ENCODE data around the gene TMEM126B. TPM values are rescaled to one million over a fixed set of nuclear protein-coding genes. Genes with fewer than 3 reads are reported as not detected.
"Not testable (repeated sequence)": the region's sequence is repeated elsewhere in the genome, so short reads cannot be mapped to it uniquely, and the experiment has no call there.

The TMEM126B gene
- total RNA-seq, 3 donors from 2014 or later: 41.1 to 50.5 (median 47.0) TPM

GRCh38 chr11:85596886-85597285 lies 31.5 kb upstream of the TMEM126B start:
- no peaks in the 10 kb centered on the region for H3K36me3 ChIP-seq
- intact Hi-C loops (cut with DNase I; ENCODE audit: low total_unique reads): no loop called here

GRCh38 chr11:85599083-85599482 lies 29.3 kb upstream of the TMEM126B start:
- Histone ChIP-seq H3K27ac (no peak overlapping the region), H3K36me3 (no peaks in the 10 kb centered on the region), H3K4me3 (no peak overlapping the region), H3K9me3 (no peaks in the 10 kb centered on the region), H3K27me3 (no peaks in the 10 kb centered on the region), H3K4me1 (no peaks in the 10 kb centered on the region)
- TF ChIP-seq POLR2A (IDR thresholded peaks at IDR 0.05) (no peak), CTCF (IDR thresholded peaks at IDR 0.05) (no peak), POLR2AphosphoS5 (IDR thresholded peaks at IDR 0.05) (no peak)
- DNase-seq (ENCODE audit: low spot score in 2 of 2): no peak
- intact Hi-C loops (cut with DNase I; ENCODE audit: low total_unique reads): no loop called here

More at GRCh38 chr11:85596886-85597285, 31.5 kb upstream of the TMEM126B start:
- Histone ChIP-seq H3K27ac (no peak overlapping the region), H3K4me1 (no peaks in the 10 kb centered on the region), H3K27me3 (no peaks in the 10 kb centered on the region), H3K9me3 (no peaks in the 10 kb centered on the region), H3K4me3 (no peak overlapping the region)
- DNase-seq (ENCODE audit: low spot score in 2 of 2): no peak
- no peak for TF ChIP-seq POLR2AphosphoS5 (IDR thresholded peaks at IDR 0.05)

GRCh38 chr11:85602526-85603213 lies 25.7 kb upstream of the TMEM126B start:
- no peak for DNase-seq (ENCODE audit: low spot score in 2 of 2)
- TF ChIP-seq CTCF (IDR thresholded peaks at IDR 0.05) (no peak), POLR2AphosphoS5 (IDR thresholded peaks at IDR 0.05) (no peak)
- Histone ChIP-seq H3K9me3 (no peaks in the 10 kb centered on the region), H3K27me3 (no peaks in the 10 kb centered on the region), H3K4me3 (no peak overlapping the region), H3K27ac (no peak overlapping the region), H3K36me3 (no peaks in the 10 kb centered on the region), H3K4me1 (no peaks in the 10 kb centered on the region)
- intact Hi-C loops (cut with DNase I; ENCODE audit: low total_unique reads): no loop called here

- Histone ChIP-seq H3K27me3 (no peaks in the 10 kb centered on the region), H3K27ac (no peak overlapping the region), H3K4me1 (no peaks in the 10 kb centered on the region), H3K4me3 (no peak overlapping the region), H3K36me3 (no peaks in the 10 kb centered on the region), H3K9me3 (no peaks in the 10 kb centered on the region)
- intact Hi-C loops (cut with DNase I; ENCODE audit: low total_unique reads): no loop called here
- DNase-seq (ENCODE audit: low spot score in 2 of 2): no peak
- no peak for TF ChIP-seq CTCF (IDR thresholded peaks at IDR 0.05)
- no peak for TF ChIP-seq POLR2AphosphoS5 (IDR thresholded peaks at IDR 0.05)
These were observed 25.2 kb upstream of the TMEM126B start for GRCh38 chr11:85603220-85603619.

GRCh38 chr11:85606237-85606636 lies 22.2 kb upstream of the TMEM126B start:
- H3K4me1 ChIP-seq; intact Hi-C loops (cut with DNase I; ENCODE audit: low total_unique reads); H3K9me3 ChIP-seq; H3K4me3 ChIP-seq; H3K36me3 ChIP-seq; H3K27me3 ChIP-seq; H3K27ac ChIP-seq; DNase-seq (ENCODE audit: low spot score in 2 of 2): not testable (repeated sequence)

GRCh38 chr11:85608621-85609020 lies 19.8 kb upstream of the TMEM126B start:
- H3K4me3 ChIP-seq; H3K27me3 ChIP-seq; DNase-seq (ENCODE audit: low spot score in 2 of 2); intact Hi-C loops (cut with DNase I; ENCODE audit: low total_unique reads); H3K27ac ChIP-seq; H3K36me3 ChIP-seq; H3K4me1 ChIP-seq; H3K9me3 ChIP-seq: not testable (repeated sequence)

GRCh38 chr11:85609286-85609685 lies 19.1 kb upstream of the TMEM126B start:
- H3K36me3 ChIP-seq: not testable (repeated sequence)

GRCh38 chr11:85611643-85612042 lies 16.8 kb upstream of the TMEM126B start:
- DNase-seq (ENCODE audit: low spot score in 2 of 2); H3K4me3 ChIP-seq; intact Hi-C loops (cut with DNase I; ENCODE audit: low total_unique reads); H3K9me3 ChIP-seq; H3K27ac ChIP-seq; H3K4me1 ChIP-seq; H3K27me3 ChIP-seq; H3K36me3 ChIP-seq: not testable (repeated sequence)

More at GRCh38 chr11:85609286-85609685, 19.1 kb upstream of the TMEM126B start:
- H3K4me1 ChIP-seq; H3K4me3 ChIP-seq; H3K9me3 ChIP-seq; H3K27ac ChIP-seq; DNase-seq (ENCODE audit: low spot score in 2 of 2); intact Hi-C loops (cut with DNase I; ENCODE audit: low total_unique reads); H3K27me3 ChIP-seq: not testable (repeated sequence)

Data from breast epithelium (tissue), 4 donors.